Measurements from ENCODE around the gene ATG4B.
"Not testable (repeated sequence)": the region's sequence is repeated elsewhere in the genome, so short reads cannot be mapped to it uniquely, and the experiment has no call there.

Gene ATG4B

DNA sequence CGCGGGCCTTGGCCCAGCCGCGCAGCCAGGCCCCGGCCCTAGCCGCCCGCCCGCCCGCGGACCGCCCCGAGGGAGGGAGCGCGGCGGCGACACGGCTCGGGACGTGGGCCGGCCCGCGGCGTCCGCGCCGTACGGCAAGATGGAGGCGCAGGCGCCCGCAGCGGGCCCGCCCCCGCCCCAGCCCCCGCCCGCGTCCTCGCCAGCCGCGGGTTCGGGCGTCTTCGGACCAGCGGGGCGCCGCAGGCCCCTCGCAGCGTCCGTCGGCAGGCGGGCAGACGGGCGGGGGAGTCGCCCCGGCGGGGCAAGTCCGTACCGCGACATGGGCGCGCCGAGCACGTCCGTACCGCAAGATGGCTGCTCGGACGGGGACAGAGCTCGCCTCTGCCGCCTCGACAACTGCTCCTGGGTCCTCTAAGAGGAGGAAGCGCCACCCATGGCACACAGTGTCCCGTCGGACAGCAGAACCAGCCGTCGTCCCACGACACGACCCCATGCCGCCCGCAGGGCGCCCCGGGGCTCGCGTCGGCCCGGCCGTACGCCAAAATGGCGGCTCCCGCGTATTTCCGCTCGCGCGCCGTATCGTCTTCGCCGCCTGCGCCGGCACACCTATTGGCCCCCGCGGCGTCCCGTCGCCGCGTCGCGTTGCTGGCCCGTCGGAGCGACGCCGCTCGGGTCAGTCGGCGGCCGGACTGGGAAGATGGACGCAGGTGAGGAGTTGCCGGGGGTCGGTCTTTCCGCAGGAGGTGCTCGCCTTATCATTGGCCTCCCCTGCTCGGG, at the start of gene ATG4B, which contains the start of gene THAP4:
Gene ATG4B, plus strand, starts transcription at position 676 of the 777 bp plus-strand sequence. Its CDS starts 22 bp downstream, at position 698.
Gene THAP4, minus strand, starts transcription at position 141 of the 777 bp plus-strand sequence. CDS start 141 bp downstream, outside the sequence.
- DNase-seq (ENCODE audit: low read depth, low spot score), result peak; percentile 83
- H3K36me3 ChIP-seq (ENCODE audit: insufficient read depth, insufficient read length, low read length), result peaks cover 50% of the 10 kb centered on the region
- peaks cover 9% of the 10 kb centered on the region for H3K4me1 ChIP-seq (ENCODE audit: insufficient read depth, insufficient read length)
- TF ChIP-seq YY1 (IDR thresholded peaks at IDR 0.05; ENCODE audit: insufficient read depth, insufficient read length) (peak; percentile 97), ZNF274 (IDR thresholded peaks at IDR 0.05; ENCODE audit: low read depth, low read length) (no peak)
- H3K4me3 ChIP-seq (ENCODE audit: insufficient read length, low read depth), result peak within 1 kb of the TSS; percentile 93
- peak within 1 kb of the TSS; percentile 98 for H3K9ac ChIP-seq (ENCODE audit: insufficient read length, low read depth)
- H3K9me3 ChIP-seq (ENCODE audit: insufficient read depth, low read length), result peaks cover 13% of the 10 kb centered on the region
- H3K27me3 ChIP-seq (ENCODE audit: insufficient read depth, insufficient read length), result no peaks in the 10 kb centered on the region

DNA sequence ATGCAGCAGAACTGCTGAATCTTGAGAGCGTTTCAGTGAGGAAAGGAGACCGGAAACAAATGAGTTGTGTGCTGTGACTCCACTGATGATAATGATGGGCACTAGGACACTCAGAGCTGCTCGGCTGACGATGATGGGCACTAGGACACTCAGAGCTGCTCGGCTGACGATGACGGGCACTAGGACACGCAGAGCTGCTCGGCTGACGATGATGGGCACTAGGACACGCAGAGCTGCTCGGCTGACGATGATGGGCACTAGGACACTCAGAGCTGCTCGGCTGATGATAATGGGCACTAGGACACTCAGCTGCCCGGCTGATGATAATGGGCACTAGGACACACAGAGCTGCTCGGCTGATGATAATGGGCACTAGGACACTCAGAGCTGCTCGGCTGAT, 47.6 kb upstream of the ATG4B start:
- peaks cover 60% of the 10 kb centered on the region for H3K36me3 ChIP-seq (ENCODE audit: insufficient read depth, insufficient read length, low read length)
- not testable (repeated sequence) for H3K27me3 ChIP-seq (ENCODE audit: insufficient read depth, insufficient read length); H3K4me3 ChIP-seq (ENCODE audit: insufficient read length, low read depth); DNase-seq (ENCODE audit: low read depth, low spot score); H3K4me1 ChIP-seq (ENCODE audit: insufficient read depth, insufficient read length); H3K9ac ChIP-seq (ENCODE audit: insufficient read length, low read depth)
- peaks cover 23% of the 10 kb centered on the region for H3K9me3 ChIP-seq (ENCODE audit: insufficient read depth, low read length)

DNA sequence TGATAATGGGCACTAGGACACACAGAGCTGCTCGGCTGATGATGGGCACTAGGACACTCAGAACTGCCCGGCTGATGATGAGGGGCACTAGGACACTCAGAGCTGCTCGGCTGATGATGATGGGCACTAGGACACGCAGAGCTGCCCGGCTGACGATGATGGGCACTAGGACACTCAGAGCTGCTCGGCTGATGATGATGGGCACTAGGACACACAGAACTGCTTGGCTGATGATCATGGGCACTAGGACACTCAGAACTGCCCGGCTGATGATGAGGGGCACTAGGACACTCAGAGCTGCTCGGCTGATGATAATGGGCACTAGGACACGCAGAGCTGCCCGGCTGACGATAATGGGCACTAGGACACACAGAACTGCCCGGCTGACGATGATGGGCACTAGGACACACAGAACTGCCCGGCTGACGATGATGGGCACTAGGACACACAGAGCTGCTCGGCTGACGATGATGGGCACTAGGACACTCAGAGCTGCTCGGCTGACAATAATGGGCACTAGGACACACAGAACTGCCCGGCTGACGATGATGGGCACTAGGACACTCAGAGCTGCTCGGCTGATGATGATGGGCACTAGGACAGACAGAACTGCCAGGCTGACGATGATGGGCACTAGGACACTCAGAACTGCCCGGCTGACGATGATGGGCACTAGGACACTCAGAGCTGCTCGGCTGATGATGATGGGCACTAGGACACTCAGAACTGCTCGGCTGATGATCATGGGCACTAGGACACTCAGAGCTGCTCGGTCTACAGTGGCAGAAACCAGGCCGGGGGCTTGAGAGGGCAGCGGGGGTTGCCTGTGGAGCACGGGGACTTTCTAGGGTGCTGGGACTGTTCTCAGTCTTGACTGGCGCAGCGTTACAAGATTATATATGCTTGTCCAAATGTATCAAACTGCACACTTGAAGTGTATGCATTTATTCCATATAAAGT, 46.7 kb upstream of the ATG4B start:
- H3K27me3 ChIP-seq (ENCODE audit: insufficient read depth, insufficient read length); H3K4me3 ChIP-seq (ENCODE audit: insufficient read length, low read depth); H3K4me1 ChIP-seq (ENCODE audit: insufficient read depth, insufficient read length); H3K9ac ChIP-seq (ENCODE audit: insufficient read length, low read depth); DNase-seq (ENCODE audit: low read depth, low spot score): not testable (repeated sequence)
- peaks cover 23% of the 10 kb centered on the region for H3K9me3 ChIP-seq (ENCODE audit: insufficient read depth, low read length)
- H3K36me3 ChIP-seq (ENCODE audit: insufficient read depth, insufficient read length, low read length), result peaks cover 61% of the 10 kb centered on the region

DNA sequence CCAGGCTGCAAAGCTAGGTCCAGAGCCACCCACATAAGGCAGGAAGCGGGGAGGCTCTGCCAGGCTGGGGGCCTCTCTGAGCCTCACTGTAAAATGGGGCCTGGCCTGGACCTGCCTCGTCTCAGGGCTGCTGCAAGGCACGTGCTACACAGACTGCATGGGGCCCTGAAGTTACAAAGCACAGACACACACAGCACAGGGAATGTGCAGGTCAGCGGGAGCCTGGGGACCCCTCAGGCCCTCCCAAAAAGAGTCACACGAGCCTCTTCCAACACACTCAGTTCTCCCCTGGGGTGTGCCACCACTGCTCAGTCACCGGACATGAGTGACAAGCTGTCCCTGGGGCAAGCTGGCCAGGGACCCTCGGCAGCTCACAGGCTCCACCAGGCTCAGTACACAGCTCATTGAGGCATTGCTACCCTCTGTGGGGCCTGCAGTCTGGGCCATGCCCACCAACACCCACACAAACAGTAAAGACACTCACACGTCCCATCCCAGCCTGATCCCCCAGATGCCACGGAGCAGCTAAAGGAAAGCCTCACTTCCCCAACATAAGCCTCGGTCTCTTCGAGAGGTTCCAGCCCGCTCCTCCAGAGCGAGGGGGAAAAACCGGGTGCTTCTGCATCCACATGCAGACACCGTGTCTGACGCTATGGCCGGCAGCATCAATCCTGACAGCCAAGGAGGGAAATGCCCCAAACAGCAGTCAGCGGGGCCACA, 45.2 kb upstream of the ATG4B start:
- no peaks in the 10 kb centered on the region for H3K27me3 ChIP-seq (ENCODE audit: insufficient read depth, insufficient read length)
- peaks cover 3% of the 10 kb centered on the region for H3K4me1 ChIP-seq (ENCODE audit: insufficient read depth, insufficient read length)
- H3K36me3 ChIP-seq (ENCODE audit: insufficient read depth, insufficient read length, low read length), result peaks cover 57% of the 10 kb centered on the region
- DNase-seq (ENCODE audit: low read depth, low spot score), result no peak
- H3K9me3 ChIP-seq (ENCODE audit: insufficient read depth, low read length), result peaks cover 9% of the 10 kb centered on the region
- no peak overlapping the region for H3K4me3 ChIP-seq (ENCODE audit: insufficient read length, low read depth)
- TF ChIP-seq YY1 (IDR thresholded peaks at IDR 0.05; ENCODE audit: insufficient read depth, insufficient read length) (no peak), SUZ12 (IDR thresholded peaks at IDR 0.05; ENCODE audit: extremely low read depth, insufficient read depth, insufficient read length) (no peak), ZNF274 (IDR thresholded peaks at IDR 0.05; ENCODE audit: low read depth, low read length) (no peak)
- H3K9ac ChIP-seq (ENCODE audit: insufficient read length, low read depth), result peak overlapping the region; percentile 23

DNA sequence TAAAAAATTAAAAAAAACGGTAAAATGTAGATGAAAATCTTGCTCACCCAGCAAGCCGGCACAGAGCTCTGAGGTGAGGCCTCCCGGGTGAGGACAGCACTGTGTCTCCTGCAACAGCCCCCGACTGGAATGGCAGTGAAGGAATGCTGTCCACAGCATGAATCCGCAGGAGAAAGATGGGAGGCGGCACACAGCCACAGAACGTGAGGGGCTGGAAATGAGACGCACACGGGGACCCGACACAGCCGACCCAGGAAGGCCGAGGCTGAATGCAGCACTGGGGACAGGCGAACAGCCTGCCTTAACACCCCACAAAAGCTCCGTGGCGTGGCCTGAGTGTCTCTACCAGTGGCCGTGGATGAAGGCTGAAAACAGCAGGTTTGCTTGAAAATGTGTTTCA, 44.2 kb upstream of the ATG4B start:
- H3K27me3 ChIP-seq (ENCODE audit: insufficient read depth, insufficient read length), result no peaks in the 10 kb centered on the region
- H3K36me3 ChIP-seq (ENCODE audit: insufficient read depth, insufficient read length, low read length), result peaks cover 61% of the 10 kb centered on the region
- H3K4me1 ChIP-seq (ENCODE audit: insufficient read depth, insufficient read length), result peaks cover 3% of the 10 kb centered on the region
- H3K9ac ChIP-seq (ENCODE audit: insufficient read length, low read depth), result no peak overlapping the region
- H3K9me3 ChIP-seq (ENCODE audit: insufficient read depth, low read length), result peaks cover 4% of the 10 kb centered on the region; the same call in 1 of the 2 replicates
- no peak overlapping the region for H3K4me3 ChIP-seq (ENCODE audit: insufficient read length, low read depth)
- TF ChIP-seq SUZ12 (IDR thresholded peaks at IDR 0.05; ENCODE audit: extremely low read depth, insufficient read depth, insufficient read length), result no peak
- TF ChIP-seq YY1 (IDR thresholded peaks at IDR 0.05; ENCODE audit: insufficient read depth, insufficient read length), result no peak
- TF ChIP-seq ZNF274 (IDR thresholded peaks at IDR 0.05; ENCODE audit: low read depth, low read length), result no peak
- DNase-seq (ENCODE audit: low read depth, low spot score), result no peak

DNA sequence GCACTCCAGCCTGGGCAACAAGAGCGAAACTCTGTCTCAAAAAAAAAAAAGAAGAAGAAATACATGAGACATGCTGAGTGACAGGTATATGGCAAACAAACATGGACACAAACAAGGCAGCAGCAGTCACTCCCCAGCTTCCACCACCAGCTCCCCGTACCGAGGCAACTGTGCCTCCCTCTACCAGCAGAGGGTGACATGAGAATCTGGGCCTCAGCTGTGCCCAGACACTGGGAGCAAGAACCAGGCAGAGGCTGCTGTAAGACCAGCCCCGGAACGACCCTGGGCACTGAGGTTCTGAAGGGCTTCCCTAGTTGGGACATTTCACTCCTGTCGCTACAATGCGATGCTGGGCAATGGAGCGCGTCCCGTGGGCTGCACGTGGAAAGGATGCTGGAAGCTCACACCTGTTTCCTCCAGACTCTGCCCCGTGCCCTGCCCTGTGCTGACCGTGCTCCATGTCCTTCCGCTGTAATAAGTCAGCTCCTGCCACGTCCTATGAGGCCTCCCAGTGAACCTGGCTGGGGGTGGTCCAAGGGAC, 41.8 kb upstream of the ATG4B start:
- TF ChIP-seq ZNF274 (IDR thresholded peaks at IDR 0.05; ENCODE audit: low read depth, low read length), result no peak
- TF ChIP-seq YY1 (IDR thresholded peaks at IDR 0.05; ENCODE audit: insufficient read depth, insufficient read length), result no peak
- no peak for TF ChIP-seq SUZ12 (IDR thresholded peaks at IDR 0.05; ENCODE audit: extremely low read depth, insufficient read depth, insufficient read length)
- Histone ChIP-seq H3K4me1 (ENCODE audit: insufficient read depth, insufficient read length) (peaks cover 3% of the 10 kb centered on the region), H3K27me3 (ENCODE audit: insufficient read depth, insufficient read length) (no peaks in the 10 kb centered on the region), H3K4me3 (ENCODE audit: insufficient read length, low read depth) (no peak overlapping the region), H3K36me3 (ENCODE audit: insufficient read depth, insufficient read length, low read length) (peaks cover 64% of the 10 kb centered on the region), H3K9ac (ENCODE audit: insufficient read length, low read depth) (no peak overlapping the region), H3K9me3 (ENCODE audit: insufficient read depth, low read length) (no peaks in the 10 kb centered on the region)
- DNase-seq (ENCODE audit: low read depth, low spot score), result no peak
